Suprapubic skin (tissue), 4 donors: ENCODE measurements around the gene PCDHA11. TPM values are rescaled to one million over a fixed set of nuclear protein-coding genes. Genes with fewer than 3 reads are reported as not detected.
"Not testable (repeated sequence)": the region's sequence is repeated elsewhere in the genome, so short reads cannot be mapped to it uniquely, and the experiment has no call there.

Source experiments
- DNase-seq, 2 donors: peaks; one replicate each; pipeline ENCODE4 v3.0.0-alpha.2; 2019; ENCODE audit warnings: low spot score in 2 of 2
- H3K27ac ChIP-seq: fragments of 200-600 bp; sonication (generic); one replicate; pipeline ENCODE4 v1.5.1; 2019
- H3K27me3 ChIP-seq: fragments of 200-600 bp; sonication (generic); one replicate; pipeline ENCODE4 v1.5.1; 2019
- H3K36me3 ChIP-seq: fragments of 200-600 bp; sonication (generic); one replicate; pipeline ENCODE4 v1.5.1; 2019
- H3K4me1 ChIP-seq: fragments of 200-600 bp; sonication (generic); one replicate; pipeline ENCODE4 v1.5.1; 2019
- H3K4me3 ChIP-seq: fragments of 200-600 bp; sonication (generic); one replicate; pipeline ENCODE4 v1.5.1; 2019; ENCODE audit warnings: mild to moderate bottlenecking
- H3K9me3 ChIP-seq: fragments of 200-600 bp; sonication (generic); one replicate; pipeline ENCODE4 v1.5.1; 2019
- EP300 ChIP-seq: sonication (generic); formaldehyde crosslinking; IDR thresholded peaks from one replicate; pipeline ENCODE4 v1.6.1; 2017; ENCODE audit warnings: antibody characterized with exemption
- POLR2A ChIP-seq, 2 donors: fragments of 450-650 bp; IDR thresholded peaks; one replicate each; pipeline ENCODE4 v1.6.1; 2017; ENCODE audit warnings: antibody characterized with exemption in 2 of 2, mild to moderate bottlenecking in 2 of 2, moderate library complexity in 2 of 2
- POLR2AphosphoS5 ChIP-seq, 3 donors: sonication (generic); formaldehyde crosslinking; IDR thresholded peaks; one replicate each; pipeline ENCODE4 v1.6.1; 2017; ENCODE audit warnings: antibody characterized with exemption in 3 of 3
- WGBS: methylation state at CpG from one replicate; pipeline ENCODE4 v1.1.5; 2018; 5-methylcytosine and 5-hydroxymethylcytosine counted together
- total RNA-seq, 4 donors: library from RNA; depleted of rRNA; stranded (reverse); fragments of >200 nt; gene quantifications; one replicate each; pipeline ENCODE4 v1.1.0, GENCODE V29; 2016
- TF ChIP-seq, protein P1 (sequence below), 2 donors: fragments of 200-600 bp in 1 of 2; fragments of 450-650 bp in 1 of 2; sonication (generic) in 1 of 2; IDR thresholded peaks; one replicate each; pipeline ENCODE4 v1.5.1; 2016 to 2019; ENCODE audit warnings: antibody characterized with exemption in 2 of 2, mild to moderate bottlenecking in 1 of 2, moderate library complexity in 1 of 2

The PCDHA11 gene, protein sequence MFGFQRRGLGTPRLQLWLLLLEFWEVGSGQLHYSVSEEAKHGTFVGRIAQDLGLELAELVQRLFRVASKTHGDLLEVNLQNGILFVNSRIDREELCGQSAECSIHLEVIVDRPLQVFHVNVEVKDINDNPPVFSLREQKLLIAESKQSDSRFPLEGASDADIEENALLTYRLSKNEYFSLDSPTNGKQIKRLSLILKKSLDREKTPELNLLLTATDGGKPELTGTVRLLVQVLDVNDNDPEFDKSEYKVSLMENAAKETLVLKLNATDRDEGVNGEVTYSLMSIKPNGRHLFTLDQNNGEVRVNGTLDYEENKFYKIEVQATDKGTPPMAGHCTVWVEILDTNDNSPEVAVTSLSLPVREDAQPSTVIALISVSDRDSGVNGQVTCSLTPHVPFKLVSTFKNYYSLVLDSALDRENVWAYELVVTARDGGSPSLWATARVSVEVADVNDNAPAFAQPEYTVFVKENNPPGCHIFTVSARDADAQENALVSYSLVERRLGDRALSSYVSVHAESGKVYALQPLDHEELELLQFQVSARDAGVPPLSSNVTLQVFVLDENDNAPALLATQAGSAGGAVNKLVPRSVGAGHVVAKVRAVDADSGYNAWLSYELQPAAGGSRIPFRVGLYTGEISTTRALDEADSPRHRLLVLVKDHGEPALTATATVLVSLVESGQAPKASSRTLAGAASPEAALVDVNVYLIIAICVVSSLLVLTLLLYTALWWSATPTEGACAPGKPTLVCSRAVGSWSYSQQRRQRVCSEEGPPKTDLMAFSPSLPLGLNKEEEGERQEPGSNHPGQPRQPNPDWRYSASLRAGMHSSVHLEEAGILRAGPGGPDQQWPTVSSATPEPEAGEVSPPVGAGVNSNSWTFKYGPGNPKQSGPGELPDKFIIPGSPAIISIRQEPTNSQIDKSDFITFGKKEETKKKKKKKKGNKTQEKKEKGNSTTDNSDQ
- total RNA-seq: under 1 TPM in 2 of 4 donors, not detected in 2; 0.26 to 0.93 TPM

DNA sequence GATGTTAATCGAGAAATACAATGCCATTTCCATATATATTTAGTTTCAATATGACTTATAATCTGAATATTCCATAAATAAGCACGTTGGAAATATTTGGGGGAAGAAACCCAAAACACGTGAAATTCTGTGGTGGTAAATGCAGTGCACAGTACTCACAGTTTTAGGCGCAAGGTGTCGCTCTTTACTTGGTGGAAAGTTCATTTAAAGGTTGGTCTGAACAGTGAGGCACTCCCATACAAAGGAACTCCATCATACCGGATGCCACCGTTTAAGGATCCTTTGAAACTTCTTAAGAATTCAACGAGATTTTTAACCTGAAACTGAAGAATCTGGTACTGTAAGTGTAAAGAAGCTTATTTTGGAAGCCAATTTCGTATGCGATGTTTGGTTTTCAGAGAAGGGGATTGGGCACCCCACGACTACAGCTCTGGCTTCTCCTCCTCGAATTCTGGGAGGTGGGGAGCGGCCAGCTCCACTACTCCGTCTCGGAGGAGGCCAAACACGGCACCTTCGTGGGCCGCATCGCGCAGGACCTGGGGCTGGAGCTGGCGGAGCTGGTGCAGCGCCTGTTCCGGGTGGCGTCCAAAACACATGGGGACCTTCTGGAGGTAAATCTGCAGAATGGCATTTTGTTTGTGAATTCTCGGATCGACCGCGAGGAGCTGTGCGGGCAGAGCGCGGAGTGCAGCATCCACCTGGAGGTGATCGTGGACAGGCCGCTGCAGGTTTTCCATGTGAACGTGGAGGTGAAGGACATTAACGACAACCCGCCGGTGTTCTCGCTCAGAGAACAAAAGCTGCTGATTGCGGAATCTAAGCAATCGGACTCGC is at the start of gene PCDHA11:
Gene PCDHA11, plus strand, starts transcription at position 237 of the 834 bp plus-strand sequence. Its CDS starts 147 bp downstream, at position 384.
- WGBS: 23% methylated on average over 36 of the region's 41 CpGs
- Histone ChIP-seq H3K4me1 (no peaks in the 10 kb centered on the region), H3K9me3 (peaks cover 19% of the 10 kb centered on the region), H3K36me3 (no peaks in the 10 kb centered on the region), H3K4me3 (no peak within 1 kb of the TSS), H3K27me3 (no peaks in the 10 kb centered on the region), H3K27ac (no peak within 1 kb of the TSS)
- DNase-seq: no peak
- TF ChIP-seq POLR2AphosphoS5 (IDR thresholded peaks at IDR 0.05) (no peak), POLR2A (IDR thresholded peaks at IDR 0.05) (no peak), EP300 (no peak)
- TF ChIP-seq, protein P1, sequence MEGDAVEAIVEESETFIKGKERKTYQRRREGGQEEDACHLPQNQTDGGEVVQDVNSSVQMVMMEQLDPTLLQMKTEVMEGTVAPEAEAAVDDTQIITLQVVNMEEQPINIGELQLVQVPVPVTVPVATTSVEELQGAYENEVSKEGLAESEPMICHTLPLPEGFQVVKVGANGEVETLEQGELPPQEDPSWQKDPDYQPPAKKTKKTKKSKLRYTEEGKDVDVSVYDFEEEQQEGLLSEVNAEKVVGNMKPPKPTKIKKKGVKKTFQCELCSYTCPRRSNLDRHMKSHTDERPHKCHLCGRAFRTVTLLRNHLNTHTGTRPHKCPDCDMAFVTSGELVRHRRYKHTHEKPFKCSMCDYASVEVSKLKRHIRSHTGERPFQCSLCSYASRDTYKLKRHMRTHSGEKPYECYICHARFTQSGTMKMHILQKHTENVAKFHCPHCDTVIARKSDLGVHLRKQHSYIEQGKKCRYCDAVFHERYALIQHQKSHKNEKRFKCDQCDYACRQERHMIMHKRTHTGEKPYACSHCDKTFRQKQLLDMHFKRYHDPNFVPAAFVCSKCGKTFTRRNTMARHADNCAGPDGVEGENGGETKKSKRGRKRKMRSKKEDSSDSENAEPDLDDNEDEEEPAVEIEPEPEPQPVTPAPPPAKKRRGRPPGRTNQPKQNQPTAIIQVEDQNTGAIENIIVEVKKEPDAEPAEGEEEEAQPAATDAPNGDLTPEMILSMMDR (IDR thresholded peaks at IDR 0.05): no peak

DNA sequence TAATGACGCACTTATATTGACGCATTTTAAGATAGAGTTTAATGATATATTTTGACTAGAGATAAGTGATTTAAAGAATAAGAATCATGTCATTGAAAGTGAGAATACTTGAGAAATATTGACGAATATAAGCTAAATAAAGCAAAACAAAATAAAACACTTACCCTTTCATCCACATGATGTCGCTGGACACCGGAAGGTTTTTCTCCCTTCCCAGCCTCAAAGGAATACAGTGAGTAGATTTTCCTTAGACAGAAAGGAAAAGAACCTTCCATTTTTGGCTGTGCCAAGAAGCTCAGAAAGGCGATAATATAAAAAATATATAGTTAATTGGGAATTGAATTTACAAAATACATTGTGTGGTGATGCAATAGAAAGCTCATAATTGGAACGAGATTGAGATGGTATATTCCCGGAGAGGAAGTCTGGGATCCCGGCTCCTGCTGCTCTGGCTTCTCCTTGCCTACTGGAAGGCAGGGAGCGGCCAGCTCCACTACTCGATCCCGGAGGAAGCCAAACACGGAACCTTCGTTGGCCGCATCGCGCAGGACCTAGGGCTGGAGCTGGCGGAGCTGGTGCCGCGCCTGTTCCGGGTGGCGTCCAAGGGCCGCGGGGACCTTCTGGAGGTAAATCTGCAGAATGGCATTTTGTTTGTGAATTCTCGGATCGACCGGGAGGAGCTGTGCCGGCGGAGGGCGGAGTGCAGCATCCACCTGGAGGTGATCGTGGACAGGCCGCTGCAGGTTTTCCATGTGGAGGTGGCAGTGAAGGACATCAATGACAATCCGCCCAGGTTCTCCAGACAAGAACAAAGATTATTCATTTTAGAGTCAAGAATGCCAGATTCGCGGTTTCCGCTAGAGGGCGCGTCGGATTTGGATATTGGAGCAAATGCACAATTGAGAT is 47.1 kb upstream of the PCDHA11 start, which contains the start of gene PCDHA5:
Gene PCDHA5, plus strand, starts transcription at position 239 of the 906 bp plus-strand sequence.
- H3K27me3 ChIP-seq: peaks cover 6% of the 10 kb centered on the region
- DNase-seq: no peak
- peaks cover 25% of the 10 kb centered on the region for H3K9me3 ChIP-seq
- H3K27ac ChIP-seq: no peak within 1 kb of the TSS
- no peaks in the 10 kb centered on the region for H3K4me1 ChIP-seq
- TF ChIP-seq, protein P1 (IDR thresholded peaks at IDR 0.05): no peak
- no peak within 1 kb of the TSS for H3K4me3 ChIP-seq
- no peaks in the 10 kb centered on the region for H3K36me3 ChIP-seq
- 29% methylated on average over 35 of the region's 39 CpGs for WGBS

DNA sequence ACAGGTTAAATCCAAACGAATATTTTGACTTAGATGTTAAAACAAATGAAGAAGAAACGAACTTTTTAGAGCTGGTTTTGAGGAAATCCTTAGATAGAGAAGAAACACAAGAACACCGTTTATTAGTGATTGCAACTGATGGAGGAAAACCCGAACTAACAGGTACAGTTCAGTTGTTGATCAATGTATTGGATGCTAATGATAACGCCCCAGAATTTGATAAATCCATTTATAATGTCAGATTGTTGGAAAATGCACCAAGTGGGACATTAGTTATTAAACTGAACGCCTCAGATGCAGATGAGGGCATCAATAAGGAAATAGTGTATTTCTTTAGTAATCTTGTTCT is 46.5 kb upstream of the PCDHA11 start:
- TF ChIP-seq, protein P1 (IDR thresholded peaks at IDR 0.05): no peak
- TF ChIP-seq POLR2AphosphoS5 (IDR thresholded peaks at IDR 0.05) (no peak), POLR2A (IDR thresholded peaks at IDR 0.05) (no peak), EP300 (no peak)
- Histone ChIP-seq H3K4me1 (no peaks in the 10 kb centered on the region), H3K27ac (no peak overlapping the region), H3K36me3 (no peaks in the 10 kb centered on the region), H3K27me3 (peaks cover 6% of the 10 kb centered on the region), H3K9me3 (peaks cover 22% of the 10 kb centered on the region), H3K4me3 (no peak overlapping the region)
- DNase-seq: no peak
- 26% methylated on average over 6 of the region's 6 CpGs for WGBS

DNA sequence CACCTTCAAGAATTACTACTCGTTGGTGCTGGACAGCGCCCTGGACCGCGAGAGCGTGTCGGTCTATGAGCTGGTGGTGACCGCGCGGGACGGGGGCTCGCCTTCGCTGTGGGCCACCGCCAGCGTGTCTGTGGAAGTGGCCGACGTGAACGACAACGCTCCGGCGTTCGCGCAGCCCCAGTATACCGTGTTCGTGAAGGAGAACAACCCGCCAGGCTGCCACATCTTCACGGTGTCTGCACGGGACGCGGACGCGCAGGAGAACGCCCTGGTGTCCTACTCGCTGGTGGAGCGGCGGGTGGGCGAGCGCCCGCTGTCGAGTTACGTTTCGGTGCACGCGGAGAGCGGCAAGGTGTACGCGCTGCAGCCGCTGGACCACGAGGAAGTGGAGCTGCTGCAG is 45.8 kb upstream of the PCDHA11 start:
- peaks cover 29% of the 10 kb centered on the region for H3K9me3 ChIP-seq
- DNase-seq, H3K4me3 ChIP-seq, H3K27me3 ChIP-seq, H3K27ac ChIP-seq, H3K4me1 ChIP-seq, H3K36me3 ChIP-seq: not testable (repeated sequence)
- 56% methylated on average over 40 of the region's 48 CpGs for WGBS

DNA sequence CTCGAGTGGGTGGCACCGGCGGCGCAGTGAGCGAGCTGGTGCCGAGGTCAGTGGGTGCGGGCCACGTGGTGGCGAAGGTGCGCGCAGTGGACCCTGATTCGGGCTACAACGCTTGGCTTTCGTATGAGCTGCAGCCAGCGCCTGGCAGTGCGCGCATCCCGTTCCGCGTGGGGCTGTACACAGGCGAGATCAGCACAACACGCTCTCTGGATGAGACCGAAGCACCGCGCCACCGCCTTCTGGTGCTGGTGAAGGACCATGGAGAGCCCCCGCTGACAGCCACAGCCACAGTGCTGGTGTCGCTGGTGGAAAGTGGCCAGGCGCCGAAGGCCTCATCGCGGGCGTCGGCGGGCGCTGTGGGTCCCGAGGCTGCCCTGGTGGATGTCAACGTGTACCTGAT is 45.3 kb upstream of the PCDHA11 start:
- Histone ChIP-seq H3K27me3 (peaks cover 11% of the 10 kb centered on the region), H3K27ac (no peak overlapping the region), H3K9me3 (peaks cover 31% of the 10 kb centered on the region), H3K4me1 (no peaks in the 10 kb centered on the region), H3K36me3 (no peaks in the 10 kb centered on the region), H3K4me3 (no peak overlapping the region)
- no peak for DNase-seq
- 70% methylated on average over 4 of the region's 38 CpGs for WGBS
- TF ChIP-seq, protein P1 (IDR thresholded peaks at IDR 0.05): no peak
- TF ChIP-seq POLR2A (IDR thresholded peaks at IDR 0.05): no peak
- no peak for TF ChIP-seq POLR2AphosphoS5 (IDR thresholded peaks at IDR 0.05)
- TF ChIP-seq EP300: no peak
